ENCODE data around the gene HCFC2.
"Not testable (repeated sequence)": the region's sequence is repeated elsewhere in the genome, so short reads cannot be mapped to it uniquely, and the experiment has no call there.

The HCFC2 gene

GRCh38 chr12:104064031-104064841, at the start of gene HCFC2:
Gene HCFC2 (plus strand): TSS chr12:104064531. CDS start chr12:104064561, 30 bp downstream.
- DNase-seq (ENCODE audit: low spot score): peak; percentile 95

- DNase-seq (ENCODE audit: low spot score): not testable (repeated sequence)
Observed at GRCh38 chr12:104021862-104022261, 42.5 kb upstream of the HCFC2 start.

GRCh38 chr12:104022786-104023185, 41.5 kb upstream of the HCFC2 start:
- no peak for DNase-seq (ENCODE audit: low spot score)

- DNase-seq (ENCODE audit: low spot score): no peak
Observed at GRCh38 chr12:104023710-104024109, 40.6 kb upstream of the HCFC2 start.

GRCh38 chr12:104024348-104024747, 40.0 kb upstream of the HCFC2 start:
- DNase-seq (ENCODE audit: low spot score): no peak

GRCh38 chr12:104025771-104026170, 38.6 kb upstream of the HCFC2 start:
- no peak for DNase-seq (ENCODE audit: low spot score)

- no peak for DNase-seq (ENCODE audit: low spot score)
Observed at GRCh38 chr12:104026841-104027599, 37.3 kb upstream of the HCFC2 start.

- not testable (repeated sequence) for DNase-seq (ENCODE audit: low spot score)
Observed at GRCh38 chr12:104030596-104030995, 33.7 kb upstream of the HCFC2 start.

- DNase-seq (ENCODE audit: low spot score): not testable (repeated sequence)
Observed at GRCh38 chr12:104036143-104036542, 28.2 kb upstream of the HCFC2 start.

- not testable (repeated sequence) for DNase-seq (ENCODE audit: low spot score)
Observed at GRCh38 chr12:104039769-104040168, 24.6 kb upstream of the HCFC2 start.

GRCh38 chr12:104042580-104042979, 21.8 kb upstream of the HCFC2 start:
- no peak for DNase-seq (ENCODE audit: low spot score)

- DNase-seq (ENCODE audit: low spot score): no peak
Observed at GRCh38 chr12:104044158-104044557, 20.2 kb upstream of the HCFC2 start.

- DNase-seq (ENCODE audit: low spot score): no peak
Observed at GRCh38 chr12:104046306-104046705, 18.0 kb upstream of the HCFC2 start.

GRCh38 chr12:104048162-104048561, 16.2 kb upstream of the HCFC2 start:
- no peak for DNase-seq (ENCODE audit: low spot score)

- no peak for DNase-seq (ENCODE audit: low spot score)
Observed at GRCh38 chr12:104048811-104049210, 15.5 kb upstream of the HCFC2 start.

GRCh38 chr12:104049278-104049902, 14.9 kb upstream of the HCFC2 start:
- no peak for DNase-seq (ENCODE audit: low spot score)

- no peak for DNase-seq (ENCODE audit: low spot score)
Observed at GRCh38 chr12:104049903-104050356, 14.4 kb upstream of the HCFC2 start, which contains the start of gene GLT8D2. Gene GLT8D2 (minus strand): TSS chr12:104050187. CDS start chr12:104019648, 30,539 bp downstream.

GRCh38 chr12:104050436-104050835, 13.9 kb upstream of the HCFC2 start:
- DNase-seq (ENCODE audit: low spot score): no peak

GRCh38 chr12:104054681-104055346, 9.5 kb upstream of the HCFC2 start:
- no peak for DNase-seq (ENCODE audit: low spot score)

- DNase-seq (ENCODE audit: low spot score): no peak
Observed at GRCh38 chr12:104055686-104056388, 8.5 kb upstream of the HCFC2 start.

GRCh38 chr12:104056419-104056972, 7.8 kb upstream of the HCFC2 start:
- no peak for DNase-seq (ENCODE audit: low spot score)

All from HuH-7.5 (cell line).